ENCODE data around the gene LILRA2. TPM values are rescaled to one million over a fixed set of nuclear protein-coding genes. Genes with fewer than 3 reads are reported as not detected.
"Not testable (repeated sequence)": the region's sequence is repeated elsewhere in the genome, so short reads cannot be mapped to it uniquely, and the experiment has no call there.

LILRA2 gene
- total and polyA plus RNA-seq, 10 of the 15 experiments (the other 5 are each of a cell fraction or from before 2014, with no cell fraction given) = 0.16 to 1.8 (median 0.43) TPM

GRCh38 chr19:54574527-54575056, 1.0 kb downstream of the LILRA2 start (continued):
- TF ChIP-seq, protein P1, sequence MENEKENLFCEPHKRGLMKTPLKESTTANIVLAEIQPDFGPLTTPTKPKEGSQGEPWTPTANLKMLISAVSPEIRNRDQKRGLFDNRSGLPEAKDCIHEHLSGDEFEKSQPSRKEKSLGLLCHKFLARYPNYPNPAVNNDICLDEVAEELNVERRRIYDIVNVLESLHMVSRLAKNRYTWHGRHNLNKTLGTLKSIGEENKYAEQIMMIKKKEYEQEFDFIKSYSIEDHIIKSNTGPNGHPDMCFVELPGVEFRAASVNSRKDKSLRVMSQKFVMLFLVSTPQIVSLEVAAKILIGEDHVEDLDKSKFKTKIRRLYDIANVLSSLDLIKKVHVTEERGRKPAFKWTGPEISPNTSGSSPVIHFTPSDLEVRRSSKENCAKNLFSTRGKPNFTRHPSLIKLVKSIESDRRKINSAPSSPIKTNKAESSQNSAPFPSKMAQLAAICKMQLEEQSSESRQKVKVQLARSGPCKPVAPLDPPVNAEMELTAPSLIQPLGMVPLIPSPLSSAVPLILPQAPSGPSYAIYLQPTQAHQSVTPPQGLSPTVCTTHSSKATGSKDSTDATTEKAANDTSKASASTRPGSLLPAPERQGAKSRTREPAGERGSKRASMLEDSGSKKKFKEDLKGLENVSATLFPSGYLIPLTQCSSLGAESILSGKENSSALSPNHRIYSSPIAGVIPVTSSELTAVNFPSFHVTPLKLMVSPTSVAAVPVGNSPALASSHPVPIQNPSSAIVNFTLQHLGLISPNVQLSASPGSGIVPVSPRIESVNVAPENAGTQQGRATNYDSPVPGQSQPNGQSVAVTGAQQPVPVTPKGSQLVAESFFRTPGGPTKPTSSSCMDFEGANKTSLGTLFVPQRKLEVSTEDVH (IDR thresholded peaks at IDR 0.05; ENCODE audit: low read depth, partially characterized antibody) = no peak
- TF ChIP-seq ZNF592 (IDR thresholded peaks at IDR 0.05) (no peak), HDAC6 (IDR thresholded peaks at IDR 0.05; ENCODE audit: unreplicated experiment) (no peak)

GRCh38 chr19:54575205-54575604, 1.6 kb downstream of the LILRA2 start:
- H2AFZ ChIP-seq (ENCODE audit: control insufficient read depth, low read depth, low read length); SMC1A ChIA-PET (ENCODE audit: uncharacterized antibody, unreplicated experiment); H3K27me3 ChIP-seq (replicated peaks in 1 of 2; ENCODE audit: control insufficient read depth in 2 of 2, insufficient read depth in 2 of 2, low read length in 1 of 2); RAD21 ChIA-PET (ENCODE audit: unreplicated experiment); FAIRE-seq; H3K36me3 ChIP-seq (ENCODE audit: control insufficient read depth in 2 of 2, insufficient read depth in 2 of 2, low read length in 1 of 2); ATAC-seq; H3K9ac ChIP-seq (ENCODE audit: control insufficient read depth, insufficient read depth, low read length); H3K27ac ChIP-seq (ENCODE audit: control insufficient read depth, insufficient read depth); H4K20me1 ChIP-seq (ENCODE audit: control insufficient read depth, insufficient read depth); H3K4me2 ChIP-seq (ENCODE audit: control insufficient read depth, insufficient read depth); BruUV-seq (replicated peaks); H3K4me3 ChIP-seq; DNase-seq (ENCODE audit: low read depth, low spot score); POLR2A ChIA-PET; H3K79me2 ChIP-seq (ENCODE audit: control insufficient read depth, insufficient read depth, low read length); CTCF ChIA-PET; intact Hi-C loops (cut with micrococcal nuclease; ENCODE audit: unreplicated experiment); H3K9me3 ChIP-seq (replicated peaks; ENCODE audit: control insufficient read depth, insufficient read depth, low read length): not testable (repeated sequence)
- WGBS (ENCODE audit: insufficient coverage, insufficient replicate concordance, low lambda C conversion rate, missing lambda C conversion rate) = 46% methylated on average over 8 of the region's 9 CpGs
- in situ Hi-C loops (cut with MboI) = loop anchor here (5.0 kb wide), 1 partner anchor 278 kb away; no protein-coding TSS in a partner anchor
- peaks cover 20% of the 10 kb centered on the region for H3K4me1 ChIP-seq (ENCODE audit: control insufficient read depth, insufficient read depth, low read length)

Measured in GM12878 (cell line).